HEK293T (cell line): ENCODE results near the gene FGFBP1.

Experiments used
- ARNT ChIP-seq: fragments of 450-650 bp; IDR thresholded peaks from 2 replicates; pipeline ENCODE4 v1.6.1; 2017; ENCODE audit warnings: mild to moderate bottlenecking
- BHLHE40 ChIP-seq: fragments of 450-650 bp; IDR thresholded peaks from 2 replicates; pipeline ENCODE4 v1.6.1; 2016; ENCODE audit warnings: mild to moderate bottlenecking, moderate library complexity, borderline replicate concordance
- CTBP1 ChIP-seq: fragments of 450-650 bp; IDR thresholded peaks from 2 replicates; pipeline ENCODE4 v1.6.1; 2016; ENCODE audit warnings: borderline replicate concordance
- ELF4 ChIP-seq: fragments of 450-650 bp; IDR thresholded peaks from 2 replicates; pipeline ENCODE4 v1.6.1; 2017; ENCODE audit warnings: antibody characterized with exemption
- FOXA1 ChIP-seq: fragments of 450-650 bp; IDR thresholded peaks from 2 replicates; pipeline ENCODE4 v1.6.1; 2016; ENCODE audit warnings: mild to moderate bottlenecking
- FOXK2 ChIP-seq: fragments of 450-650 bp; IDR thresholded peaks from 2 replicates; pipeline ENCODE4 v1.6.1; 2016; ENCODE audit warnings: mild to moderate bottlenecking
- FOXM1 ChIP-seq: fragments of 450-650 bp; IDR thresholded peaks from 2 replicates; pipeline ENCODE4 v1.6.1; 2017; ENCODE audit warnings: mild to moderate bottlenecking, borderline replicate concordance
- SP1 ChIP-seq: fragments of 450-650 bp; IDR thresholded peaks from 2 replicates; pipeline ENCODE4 v1.6.1; 2017
- TARDBP ChIP-seq: fragments of 450-650 bp; IDR thresholded peaks from 2 replicates; pipeline ENCODE4 v1.6.1; 2016
- ZNF384 ChIP-seq: fragments of 450-650 bp; IDR thresholded peaks from 2 replicates; pipeline ENCODE4 v1.6.1; 2016
- TF ChIP-seq, protein P1 (sequence below): fragments of 450-650 bp; IDR thresholded peaks from 2 replicates; pipeline ENCODE4 v1.6.1; 2016

DNA sequence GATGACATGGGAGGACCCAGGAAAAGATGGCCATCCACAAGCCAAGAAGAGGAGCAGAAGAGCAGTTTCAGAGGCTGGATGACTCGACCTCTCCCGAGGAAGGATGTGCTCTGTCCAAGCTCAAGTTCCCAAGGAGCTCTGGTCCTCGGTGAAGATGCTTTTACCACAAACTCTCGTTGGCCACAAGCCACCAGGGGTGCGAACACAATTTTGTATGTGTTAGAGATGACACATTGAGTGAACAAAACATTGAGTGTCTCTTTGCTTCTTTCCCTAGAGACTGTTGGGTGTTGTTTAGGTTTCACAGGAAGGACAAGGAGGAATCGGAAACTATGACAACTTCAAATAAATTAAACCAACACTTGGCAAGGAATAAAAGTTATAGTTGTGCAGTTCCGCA lies 26.3 kb downstream of the FGFBP1 start:
- TF ChIP-seq FOXM1 (no peak), ZNF384 (no peak), ELF4 (no peak), ARNT (no peak), SP1 (no peak), BHLHE40 (no peak), FOXA1 (no peak), CTBP1 (no peak), FOXK2 (no peak), TARDBP (no peak)
- TF ChIP-seq, protein P1, sequence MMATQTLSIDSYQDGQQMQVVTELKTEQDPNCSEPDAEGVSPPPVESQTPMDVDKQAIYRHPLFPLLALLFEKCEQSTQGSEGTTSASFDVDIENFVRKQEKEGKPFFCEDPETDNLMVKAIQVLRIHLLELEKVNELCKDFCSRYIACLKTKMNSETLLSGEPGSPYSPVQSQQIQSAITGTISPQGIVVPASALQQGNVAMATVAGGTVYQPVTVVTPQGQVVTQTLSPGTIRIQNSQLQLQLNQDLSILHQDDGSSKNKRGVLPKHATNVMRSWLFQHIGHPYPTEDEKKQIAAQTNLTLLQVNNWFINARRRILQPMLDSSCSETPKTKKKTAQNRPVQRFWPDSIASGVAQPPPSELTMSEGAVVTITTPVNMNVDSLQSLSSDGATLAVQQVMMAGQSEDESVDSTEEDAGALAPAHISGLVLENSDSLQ = no peak
